Measurements from ENCODE around the gene MEI4. TPM values are rescaled to one million over a fixed set of nuclear protein-coding genes. Genes with fewer than 3 reads are reported as not detected.

MEI4 gene
- total RNA-seq, 1 donor from 2014 or later: 1.0 TPM

DNA sequence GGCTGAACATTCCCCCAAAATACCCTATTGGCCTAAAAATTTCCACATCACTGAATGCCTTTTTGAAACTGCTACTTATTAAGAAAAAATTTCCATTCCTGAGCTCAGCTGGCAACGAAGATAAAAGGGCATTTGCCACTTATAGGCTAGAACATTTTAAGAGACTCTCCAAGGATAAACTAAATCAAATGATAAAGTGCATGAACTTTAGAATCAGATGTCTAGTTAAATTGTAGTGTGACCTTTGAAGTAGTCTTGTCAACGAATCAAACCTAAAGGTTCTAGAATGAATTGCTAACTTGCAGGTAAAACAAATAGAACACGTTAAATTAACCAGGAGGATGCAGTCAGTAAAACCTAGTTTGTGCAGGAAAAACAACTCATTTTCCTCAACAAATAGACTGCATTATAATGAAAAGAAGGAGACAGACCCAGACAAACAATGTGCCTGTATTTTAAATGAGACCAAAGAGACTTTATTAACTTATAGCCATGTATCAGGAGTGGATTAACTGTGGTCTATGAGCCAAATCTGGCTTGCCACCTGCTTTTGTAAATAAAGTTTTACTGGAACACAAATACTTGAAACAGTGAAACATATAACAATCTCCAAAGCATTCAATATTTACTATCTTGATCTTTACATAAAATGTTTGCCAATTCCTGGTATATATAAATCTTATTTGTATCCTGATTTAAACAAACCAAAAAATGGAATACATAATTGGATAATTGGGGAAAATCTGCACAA, 184.4 kb downstream of the MEI4 start:
- Histone ChIP-seq H3K79me2 (ENCODE audit: low read depth) (no peaks in the 10 kb centered on the region), H3K4me1 (no peaks in the 10 kb centered on the region), H3K27ac (no peak overlapping the region), H3K27me3 (no peaks in the 10 kb centered on the region), H3K4me3 (no peak overlapping the region), H3K9me3 (ENCODE audit: low read depth) (no peaks in the 10 kb centered on the region), H3K9ac (no peak overlapping the region), H3K4me2 (no peak overlapping the region), H3F3A (ENCODE audit: low read depth) (no peaks in the 10 kb centered on the region), H3K36me3 (no peaks in the 10 kb centered on the region), H4K20me1 (ENCODE audit: low read depth) (no peaks in the 10 kb centered on the region), H2AFZ (replicated peaks) (no peak overlapping the region)
- H3K9me3 Mint-ChIP-seq: no peaks in the 10 kb centered on the region
- H3K36me3 Mint-ChIP-seq: no peaks in the 10 kb centered on the region
- no peak overlapping the region for H3K27ac Mint-ChIP-seq
- TF ChIP-seq EZH2 (IDR thresholded peaks at IDR 0.05): no peak
- TF ChIP-seq EZH2phosphoT487 (IDR thresholded peaks at IDR 0.05): no peak
- H3K4me3 Mint-ChIP-seq: no peak overlapping the region
- peaks cover 4% of the 10 kb centered on the region for H3K27me3 Mint-ChIP-seq (ENCODE audit: insufficient read depth, low read depth)
- no peaks in the 10 kb centered on the region for H3K4me1 Mint-ChIP-seq
- no peak for DNase-seq (ENCODE audit: low spot score)

GRCh38 chr6:77839292-77839691, 186.5 kb downstream of the MEI4 start:
- no peak overlapping the region for H3K27ac ChIP-seq
- H3K27me3 Mint-ChIP-seq (ENCODE audit: insufficient read depth, low read depth): no peaks in the 10 kb centered on the region
- no peaks in the 10 kb centered on the region for H3K36me3 Mint-ChIP-seq
- no peaks in the 10 kb centered on the region for H3K9me3 Mint-ChIP-seq
- no peaks in the 10 kb centered on the region for H4K20me1 ChIP-seq (ENCODE audit: low read depth)
- DNase-seq (ENCODE audit: low spot score): no peak
- no peaks in the 10 kb centered on the region for H3K4me1 ChIP-seq
- no peaks in the 10 kb centered on the region for H3K9me3 ChIP-seq (ENCODE audit: low read depth)
- no peak overlapping the region for H2AFZ ChIP-seq (replicated peaks)
- H3K79me2 ChIP-seq (ENCODE audit: low read depth): no peaks in the 10 kb centered on the region
- no peak overlapping the region for H3K9ac ChIP-seq
- H3K36me3 ChIP-seq: no peaks in the 10 kb centered on the region
- H3K4me3 ChIP-seq: no peak overlapping the region
- TF ChIP-seq EZH2phosphoT487 (IDR thresholded peaks at IDR 0.05): no peak
- TF ChIP-seq CTCF (IDR thresholded peaks at IDR 0.05): no peak
- TF ChIP-seq EZH2 (IDR thresholded peaks at IDR 0.05): no peak
- H3K4me3 Mint-ChIP-seq: no peak overlapping the region
- no peak overlapping the region for H3K4me2 ChIP-seq
- H3K27ac Mint-ChIP-seq: no peak overlapping the region
- no peaks in the 10 kb centered on the region for H3F3A ChIP-seq (ENCODE audit: low read depth)
- no peaks in the 10 kb centered on the region for H3K27me3 ChIP-seq
- no peaks in the 10 kb centered on the region for H3K4me1 Mint-ChIP-seq

- H3K9me3 Mint-ChIP-seq: no peaks in the 10 kb centered on the region
- Histone ChIP-seq H3K79me2 (ENCODE audit: low read depth) (no peaks in the 10 kb centered on the region), H4K20me1 (ENCODE audit: low read depth) (no peaks in the 10 kb centered on the region), H3K36me3 (no peaks in the 10 kb centered on the region), H3K9me3 (ENCODE audit: low read depth) (no peaks in the 10 kb centered on the region), H2AFZ (replicated peaks) (no peak overlapping the region), H3K4me3 (no peak overlapping the region), H3K9ac (no peak overlapping the region), H3K4me2 (no peak overlapping the region), H3K4me1 (no peaks in the 10 kb centered on the region), H3F3A (ENCODE audit: low read depth) (no peaks in the 10 kb centered on the region), H3K27ac (no peak overlapping the region), H3K27me3 (no peaks in the 10 kb centered on the region)
- H3K27me3 Mint-ChIP-seq (ENCODE audit: insufficient read depth, low read depth): no peaks in the 10 kb centered on the region
- no peak overlapping the region for H3K27ac Mint-ChIP-seq
- H3K4me3 Mint-ChIP-seq: no peak overlapping the region
- no peaks in the 10 kb centered on the region for H3K4me1 Mint-ChIP-seq
- TF ChIP-seq CTCF (IDR thresholded peaks at IDR 0.05) (no peak), EZH2 (IDR thresholded peaks at IDR 0.05) (no peak), EZH2phosphoT487 (IDR thresholded peaks at IDR 0.05) (no peak)
- DNase-seq (ENCODE audit: low spot score): no peak
- no peaks in the 10 kb centered on the region for H3K36me3 Mint-ChIP-seq
These were observed 192.0 kb downstream of the MEI4 start for GRCh38 chr6:77844822-77845221.

DNA sequence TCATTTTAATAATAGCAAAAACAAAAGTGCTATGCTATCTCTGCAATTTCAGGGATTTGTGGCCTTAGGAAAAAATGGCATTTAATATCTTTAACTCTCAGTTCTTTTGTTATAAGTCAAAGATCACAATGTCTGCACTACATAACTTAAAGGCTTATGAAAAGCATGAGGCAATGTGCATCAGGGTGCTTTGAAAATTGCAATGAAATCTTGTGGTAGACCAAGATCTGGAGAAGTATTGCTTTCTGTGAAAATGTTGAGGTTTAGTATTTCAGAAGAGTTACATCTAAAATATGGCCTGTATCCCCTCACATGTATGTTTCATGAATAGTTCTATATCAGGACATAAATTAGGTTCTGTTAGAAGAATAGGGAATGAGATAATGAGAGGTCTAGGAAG, 200.6 kb downstream of the MEI4 start:
- Histone ChIP-seq H3K27me3 (no peaks in the 10 kb centered on the region), H2AFZ (replicated peaks) (no peak overlapping the region), H3K9ac (no peak overlapping the region), H3K4me1 (no peaks in the 10 kb centered on the region), H3K9me3 (ENCODE audit: low read depth) (no peaks in the 10 kb centered on the region), H3K36me3 (no peaks in the 10 kb centered on the region), H3K4me3 (no peak overlapping the region), H4K20me1 (ENCODE audit: low read depth) (no peaks in the 10 kb centered on the region), H3F3A (ENCODE audit: low read depth) (no peaks in the 10 kb centered on the region), H3K27ac (no peak overlapping the region), H3K79me2 (ENCODE audit: low read depth) (no peaks in the 10 kb centered on the region), H3K4me2 (no peak overlapping the region)
- DNase-seq (ENCODE audit: low spot score): no peak
- Mint-ChIP-seq H3K4me1 (no peaks in the 10 kb centered on the region), H3K4me3 (no peak overlapping the region), H3K27ac (no peak overlapping the region), H3K36me3 (no peaks in the 10 kb centered on the region), H3K9me3 (no peaks in the 10 kb centered on the region), H3K27me3 (ENCODE audit: insufficient read depth, low read depth) (no peaks in the 10 kb centered on the region)
- TF ChIP-seq EZH2phosphoT487 (IDR thresholded peaks at IDR 0.05) (no peak), CTCF (IDR thresholded peaks at IDR 0.05) (no peak), EZH2 (IDR thresholded peaks at IDR 0.05) (no peak)

Measured in neural progenitor cell (in vitro differentiated cells).